ENCODE results near the gene PRSS22.

GRCh38 chr16:2809149-2809760, 48.7 kb downstream of the PRSS22 start:
- TF ChIP-seq CTCF (IDR thresholded peaks at IDR 0.05) = no peak
- TF ChIP-seq POLR2A (IDR thresholded peaks at IDR 0.05) = no peak
- TF ChIP-seq POLR2AphosphoS5 (IDR thresholded peaks at IDR 0.05) = no peak

All from prostate gland (tissue), 2 donors.